WTC11 (cell line): ENCODE results near the gene LRRC70. TPM values are rescaled to one million over a fixed set of nuclear protein-coding genes. Genes with fewer than 3 reads are reported as not detected.

Source experiments
- ATAC-seq: fragments of 200-7000 bp; cut with Tn5 transposase; 2 replicates; pipeline ENCODE4 v1.10.0; 2021; ENCODE audit warnings: mild to moderate bottlenecking, moderate library complexity
- CTCF ChIA-PET: fragments of 300-600 bp; sonication (Branson Sonifier 250); formaldehyde crosslinking; loops from one replicate; lab custom pipeline; 2021; ENCODE audit warnings: antibody characterized with exemption; lab: Charles Lee
- POLR2A ChIA-PET: fragments of 350-600 bp; sonication (Branson Sonifier 250); formaldehyde crosslinking; loops from one replicate; lab custom pipeline; 2021; ENCODE audit warnings: antibody characterized with exemption; lab: Charles Lee
- DNase-seq: peaks from one replicate; pipeline ENCODE4 v3.0.0; 2021; ENCODE audit warnings: low spot score
- H3K27ac Mint-ChIP-seq: 2 replicates; pipeline ENCODE4 v1.8.0; 2021; ENCODE audit warnings: mixed read lengths
- H3K27me3 Mint-ChIP-seq: 2 replicates; pipeline ENCODE4 v1.8.0; 2021; ENCODE audit warnings: low read depth, mild to moderate bottlenecking, moderate library complexity, mixed read lengths
- H3K36me3 Mint-ChIP-seq: 2 replicates; pipeline ENCODE4 v1.8.0; 2021; ENCODE audit warnings: mixed read lengths
- H3K4me1 Mint-ChIP-seq: 2 replicates; pipeline ENCODE4 v1.8.0; 2022; ENCODE audit warnings: mixed read lengths
- H3K4me3 Mint-ChIP-seq: 2 replicates; pipeline ENCODE4 v1.8.0; 2021; ENCODE audit warnings: mild to moderate bottlenecking, moderate library complexity, mixed read lengths
- H3K9me3 Mint-ChIP-seq: 2 replicates; pipeline ENCODE4 v1.8.0; 2021; ENCODE audit warnings: mixed read lengths
- ATF1 ChIP-seq: sonication (generic); formaldehyde crosslinking; IDR thresholded peaks from 2 replicates; pipeline ENCODE4 v1.8.1; 2023; ENCODE audit warnings: mild to moderate bottlenecking, moderate library complexity, missing genetic modification reagents
- CBFB ChIP-seq: sonication (generic); formaldehyde crosslinking; IDR thresholded peaks from 2 replicates; pipeline ENCODE4 v1.8.1; 2022; ENCODE audit warnings: mild to moderate bottlenecking, low read depth, missing genetic modification reagents
- CDX4 ChIP-seq: fragments of 250-450 bp; sonication (Bioruptor Pico); IDR thresholded peaks from 2 replicates; pipeline ENCODE4 v1.9.0; 2021; ENCODE audit warnings: moderate library complexity, mild to moderate bottlenecking, inconsistent platforms, borderline replicate concordance
- E2F1 ChIP-seq: sonication (generic); formaldehyde crosslinking; IDR thresholded peaks from 2 replicates; pipeline ENCODE4 v1.8.0; 2022; ENCODE audit warnings: mild to moderate bottlenecking, missing genetic modification reagents
- E2F5 ChIP-seq: sonication (generic); formaldehyde crosslinking; IDR thresholded peaks from 2 replicates; pipeline ENCODE4 v1.8.1; 2022; ENCODE audit warnings: mild to moderate bottlenecking, moderate library complexity, missing genetic modification reagents
- ELF4 ChIP-seq: sonication (generic); formaldehyde crosslinking; IDR thresholded peaks from 2 replicates; pipeline ENCODE4 v1.8.1; 2022; ENCODE audit warnings: low read depth, mild to moderate bottlenecking, moderate library complexity, missing genetic modification reagents
- ESRRA ChIP-seq: sonication (generic); formaldehyde crosslinking; IDR thresholded peaks from 2 replicates; pipeline ENCODE4 v1.8.1; 2022; ENCODE audit warnings: mild to moderate bottlenecking, missing genetic modification reagents, borderline replicate concordance
- IRF1 ChIP-seq: sonication (generic); formaldehyde crosslinking; IDR thresholded peaks from 2 replicates; pipeline ENCODE4 v1.8.0; 2023; ENCODE audit warnings: missing genetic modification reagents
- MLX ChIP-seq: sonication (generic); formaldehyde crosslinking; IDR thresholded peaks from 2 replicates; pipeline ENCODE4 v1.8.1; 2023; ENCODE audit warnings: mild to moderate bottlenecking, missing genetic modification reagents, moderate library complexity
- NFE2L1 ChIP-seq: sonication (generic); formaldehyde crosslinking; IDR thresholded peaks from 2 replicates; pipeline ENCODE4 v1.8.1; 2023; ENCODE audit warnings: missing genetic modification reagents
- NR2C2 ChIP-seq: sonication (generic); formaldehyde crosslinking; IDR thresholded peaks from 2 replicates; pipeline ENCODE4 v1.8.0; 2022; ENCODE audit warnings: mild to moderate bottlenecking, missing genetic modification reagents
- OVOL2 ChIP-seq: fragments of 250-450 bp; sonication (Bioruptor Pico); IDR thresholded peaks from 2 replicates; pipeline ENCODE4 v1.9.0; 2021; ENCODE audit warnings: mild to moderate bottlenecking, borderline replicate concordance
- PRDM15 ChIP-seq: sonication (generic); formaldehyde crosslinking; IDR thresholded peaks from 2 replicates; pipeline ENCODE4 v1.8.0; 2022; ENCODE audit warnings: missing genetic modification reagents
- RELA ChIP-seq: sonication (generic); formaldehyde crosslinking; IDR thresholded peaks from 2 replicates; pipeline ENCODE4 v1.8.1; 2022; ENCODE audit warnings: missing genetic modification reagents, mild to moderate bottlenecking, borderline replicate concordance
- TP53 ChIP-seq: sonication (generic); formaldehyde crosslinking; IDR thresholded peaks from 2 replicates; pipeline ENCODE4 v1.8.1; 2023; ENCODE audit warnings: mild to moderate bottlenecking, missing genetic modification reagents
- USF2 ChIP-seq: sonication (generic); formaldehyde crosslinking; IDR thresholded peaks from 2 replicates; pipeline ENCODE4 v1.8.1; 2023; ENCODE audit warnings: mild to moderate bottlenecking, missing genetic modification reagents, moderate library complexity
- ZMAT4 ChIP-seq: fragments of 250-450 bp; sonication (Bioruptor Pico); IDR thresholded peaks from 2 replicates; pipeline ENCODE4 v1.9.0; 2021; ENCODE audit warnings: mild to moderate bottlenecking
- ZNF121 ChIP-seq: sonication (generic); formaldehyde crosslinking; IDR thresholded peaks from 2 replicates; pipeline ENCODE4 v1.8.0; 2023; ENCODE audit warnings: missing genetic modification reagents
- ZNF263 ChIP-seq: sonication (generic); formaldehyde crosslinking; IDR thresholded peaks from 2 replicates; pipeline ENCODE4 v1.8.1; 2022; ENCODE audit warnings: low read depth, mild to moderate bottlenecking, moderate library complexity, missing genetic modification reagents
- ZNF281 ChIP-seq: sonication (generic); formaldehyde crosslinking; IDR thresholded peaks from 2 replicates; pipeline ENCODE4 v1.8.0; 2023; ENCODE audit warnings: mild to moderate bottlenecking, missing genetic modification reagents
- ZSCAN18 ChIP-seq: fragments of 250-450 bp; sonication (Bioruptor Pico); IDR thresholded peaks from 2 replicates; pipeline ENCODE4 v2.1.2; 2022; ENCODE audit warnings: mild to moderate bottlenecking, moderate library complexity
- total RNA-seq: library from RNA; stranded (reverse); gene quantifications from 3 replicates; pipeline ENCODE4 v1.2.3, GENCODE V29; 2021

The LRRC70 gene
- total RNA-seq, 1 experiment from 2014 or later = 0.37 TPM

GRCh38 chr5:62574599-62574998 lies 4.0 kb upstream of the LRRC70 start:
- no peak overlapping the region for H3K27ac Mint-ChIP-seq
- no peak for ATAC-seq
- H3K27me3 Mint-ChIP-seq = no peaks in the 10 kb centered on the region
- CTCF ChIA-PET = interaction anchor here (0.7 kb wide), 1 partner anchor 115 kb away, joined by 4 read pairs; no protein-coding TSS in a partner anchor
- H3K4me1 Mint-ChIP-seq = peaks cover 7% of the 10 kb centered on the region
- H3K4me3 Mint-ChIP-seq = no peak overlapping the region
- POLR2A ChIA-PET = no interaction called here
- H3K9me3 Mint-ChIP-seq = no peaks in the 10 kb centered on the region
- no peaks in the 10 kb centered on the region for H3K36me3 Mint-ChIP-seq
- no peak for DNase-seq
- TF ChIP-seq E2F1 (CRISPR knock-in tag) (no peak), E2F5 (CRISPR knock-in tag) (no peak), CDX4 (CRISPR knock-in tag) (no peak), ESRRA (CRISPR knock-in tag) (no peak), MLX (CRISPR knock-in tag) (no peak), NFE2L1 (no peak), TP53 (CRISPR knock-in tag) (no peak), ZNF281 (no peak), ELF4 (CRISPR knock-in tag) (no peak), ZNF121 (no peak), OVOL2 (CRISPR knock-in tag) (no peak), IRF1 (no peak), ZSCAN18 (CRISPR knock-in tag) (no peak), RELA (CRISPR knock-in tag) (no peak), ZMAT4 (CRISPR knock-in tag) (no peak), ATF1 (CRISPR knock-in tag) (no peak)

- H3K27ac Mint-ChIP-seq = no peak overlapping the region
- POLR2A ChIA-PET = no interaction called here
- no peaks in the 10 kb centered on the region for H3K9me3 Mint-ChIP-seq
- TF ChIP-seq CBFB (CRISPR knock-in tag) = no peak
- no peak for TF ChIP-seq USF2 (CRISPR knock-in tag)
- no peak for TF ChIP-seq PRDM15 (CRISPR knock-in tag)
- TF ChIP-seq ZNF263 (CRISPR knock-in tag) = no peak
- no peak for TF ChIP-seq NR2C2 (CRISPR knock-in tag)
- no peak for TF ChIP-seq ZSCAN18 (CRISPR knock-in tag)
Observed at GRCh38 chr5:62575066-62575465, 3.6 kb upstream of the LRRC70 start.

More at GRCh38 chr5:62575066-62575465, 3.6 kb upstream of the LRRC70 start:
- no peak overlapping the region for H3K4me3 Mint-ChIP-seq
- ATAC-seq = no peak
- H3K4me1 Mint-ChIP-seq = peaks cover 7% of the 10 kb centered on the region
- no peak for DNase-seq
- CTCF ChIA-PET = no interaction called here
- no peaks in the 10 kb centered on the region for H3K27me3 Mint-ChIP-seq
- H3K36me3 Mint-ChIP-seq = no peaks in the 10 kb centered on the region
